Measurements from ENCODE around the gene ZDHHC11B.
A peak's percentile ranks its signal among the peaks of the same experiment; 100 is the strongest.
"Not testable (repeated sequence)": the region's sequence is repeated elsewhere in the genome, so short reads cannot be mapped to it uniquely, and the experiment has no call there.

Gene ZDHHC11B, protein sequence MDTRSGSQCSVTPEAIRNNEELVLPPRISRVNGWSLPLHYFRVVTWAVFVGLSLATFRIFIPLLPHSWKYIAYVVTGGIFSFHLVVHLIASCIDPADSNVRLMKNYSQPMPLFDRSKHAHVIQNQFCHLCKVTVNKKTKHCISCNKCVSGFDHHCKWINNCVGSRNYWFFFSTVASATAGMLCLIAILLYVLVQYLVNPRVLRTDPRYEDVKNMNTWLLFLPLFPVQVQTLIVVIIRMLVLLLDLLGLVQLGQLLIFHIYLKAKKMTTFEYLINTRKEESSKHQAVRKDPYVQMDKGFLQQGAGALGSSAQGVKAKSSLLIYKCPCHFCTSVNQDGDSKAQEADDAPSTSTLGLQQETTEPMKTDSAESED

DNA sequence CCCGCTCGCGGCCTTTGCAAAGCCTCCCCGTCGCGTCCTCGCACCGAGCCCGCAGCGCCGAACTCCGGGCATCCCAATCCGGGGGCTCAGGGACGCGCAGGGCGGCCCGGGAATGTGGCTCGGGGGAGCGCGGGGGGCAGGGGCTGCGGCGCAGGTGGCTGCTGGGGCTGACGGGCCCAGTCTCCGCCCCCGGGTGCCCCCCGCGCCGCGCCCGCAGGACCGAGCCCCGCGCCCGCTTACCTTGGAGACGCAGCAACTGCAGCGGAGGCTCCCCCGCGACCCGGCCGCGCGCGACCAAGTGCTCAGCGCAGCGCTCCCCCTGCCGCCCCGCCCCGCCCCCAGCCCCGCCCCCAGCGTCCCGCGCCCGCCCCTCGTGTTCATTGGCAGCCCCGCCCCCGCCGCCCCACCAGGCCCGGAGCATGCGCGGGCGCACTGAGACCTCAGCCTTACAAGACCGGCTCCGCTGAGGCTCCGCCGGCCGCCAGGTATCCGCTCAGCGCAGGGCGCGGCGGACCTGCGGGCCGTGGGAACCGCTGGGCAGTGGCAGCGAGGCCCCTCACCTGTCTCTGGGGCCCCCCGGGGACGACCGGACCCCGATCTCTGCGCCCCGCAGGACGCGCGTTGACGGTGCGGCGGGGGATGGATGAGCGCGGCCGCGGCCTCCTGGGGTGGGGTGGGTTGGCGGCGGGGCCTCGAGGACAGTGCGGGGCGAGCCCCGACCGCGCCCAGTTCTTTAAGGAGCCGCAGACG lies at the start of gene ZDHHC11B:
Gene ZDHHC11B, minus strand, starts transcription at position 302 of the 750 bp plus-strand sequence. CDS start 17,810 bp downstream, outside the sequence.
- DNase-seq = peak; percentile 77

DNA sequence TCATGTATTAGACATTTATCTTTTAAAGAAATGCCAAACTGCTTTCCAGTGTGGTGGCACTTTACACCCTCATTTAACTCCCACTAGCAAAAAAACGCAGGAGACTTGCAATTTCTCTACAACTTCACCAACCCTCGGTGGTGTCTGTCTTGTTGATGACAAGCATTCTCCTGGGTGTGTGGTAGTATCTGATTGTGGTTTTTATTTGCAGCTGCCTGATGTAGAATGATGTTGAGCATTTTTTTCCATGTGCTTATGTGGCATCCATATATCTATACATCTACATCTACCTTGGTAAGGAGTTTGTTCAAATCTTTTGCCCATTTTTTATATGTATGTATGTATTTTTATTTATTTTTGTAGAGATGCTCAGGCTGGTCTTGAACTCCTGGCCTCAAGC lies 49.5 kb upstream of the ZDHHC11B start:
- not testable (repeated sequence) for DNase-seq

DNA sequence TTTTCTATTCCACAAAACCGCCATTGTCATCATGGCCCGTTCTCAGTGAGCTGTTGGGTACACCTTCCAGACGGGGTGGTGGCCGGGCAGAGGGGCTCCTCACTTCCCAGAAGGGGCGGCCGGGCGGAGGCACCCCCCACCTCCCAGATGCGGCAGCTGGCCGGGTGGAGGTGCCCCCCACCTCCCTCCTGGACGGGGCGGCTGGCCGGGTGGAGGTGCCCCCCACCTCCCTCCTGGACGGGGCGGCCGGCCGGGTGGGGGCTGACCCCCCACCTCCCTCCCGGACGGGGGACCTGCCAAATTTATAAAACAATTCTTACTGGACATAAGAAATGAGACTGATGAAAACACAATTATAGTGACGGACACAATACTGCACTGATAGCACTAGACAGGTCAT lies 43.7 kb upstream of the ZDHHC11B start:
- not testable (repeated sequence) for DNase-seq

DNA sequence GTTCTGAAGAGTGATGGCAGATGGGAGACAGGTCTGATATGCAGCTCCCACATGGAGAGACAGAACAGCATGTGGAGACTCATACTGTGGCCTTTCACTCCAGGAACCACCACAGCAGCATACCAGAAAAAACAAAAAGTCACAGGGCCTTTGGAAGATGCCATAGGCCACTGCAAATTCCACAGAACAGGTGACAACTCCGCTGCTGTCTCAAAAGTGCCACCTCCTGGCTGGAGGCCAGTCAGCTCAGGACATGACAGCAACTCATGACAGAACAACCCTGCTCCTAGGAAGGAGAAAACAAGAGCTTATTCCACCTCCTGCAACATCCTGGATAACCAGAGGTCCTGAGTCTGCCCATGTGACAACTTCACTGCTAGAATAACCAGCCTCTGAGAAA lies 41.0 kb upstream of the ZDHHC11B start:
- not testable (repeated sequence) for DNase-seq

DNA sequence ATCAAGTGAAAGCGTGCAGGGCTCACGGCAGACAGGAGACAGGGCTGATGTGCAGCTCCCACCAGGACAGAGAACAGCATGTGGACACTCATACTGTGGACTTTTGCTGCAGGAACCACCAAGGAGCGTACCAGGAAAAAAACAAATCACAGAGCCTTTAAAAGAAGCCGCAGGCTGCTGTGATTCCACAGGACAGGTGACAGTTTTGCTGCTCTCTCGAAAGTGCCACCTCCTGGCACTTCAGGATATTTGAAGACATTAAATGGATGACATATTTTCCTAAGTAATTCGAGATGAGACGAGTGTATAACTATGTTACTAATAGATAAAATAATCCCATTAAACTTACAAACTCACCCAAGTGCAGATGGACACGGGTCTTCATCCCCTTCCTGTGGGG lies 37.0 kb upstream of the ZDHHC11B start:
- DNase-seq = no peak

DNA sequence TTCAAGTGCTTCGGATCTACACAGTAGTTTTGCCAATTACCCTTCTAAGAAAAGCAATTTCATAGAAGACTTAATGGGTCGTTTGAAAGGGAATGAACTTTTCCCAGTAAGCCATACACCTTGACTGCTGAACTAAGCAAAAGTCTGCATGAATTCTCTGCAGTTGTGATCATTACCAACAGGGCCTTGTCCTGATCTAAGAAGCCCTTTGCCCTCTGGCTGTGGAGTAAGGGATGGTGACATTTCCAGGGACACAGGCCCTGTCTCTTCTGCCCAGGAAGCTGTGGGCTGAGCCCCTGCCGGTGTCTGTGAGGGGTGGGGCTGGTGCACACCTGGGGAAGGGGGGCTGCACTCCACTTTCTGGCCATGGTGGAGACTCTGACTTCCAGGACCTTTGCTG lies 35.7 kb upstream of the ZDHHC11B start:
- no peak for DNase-seq

DNA sequence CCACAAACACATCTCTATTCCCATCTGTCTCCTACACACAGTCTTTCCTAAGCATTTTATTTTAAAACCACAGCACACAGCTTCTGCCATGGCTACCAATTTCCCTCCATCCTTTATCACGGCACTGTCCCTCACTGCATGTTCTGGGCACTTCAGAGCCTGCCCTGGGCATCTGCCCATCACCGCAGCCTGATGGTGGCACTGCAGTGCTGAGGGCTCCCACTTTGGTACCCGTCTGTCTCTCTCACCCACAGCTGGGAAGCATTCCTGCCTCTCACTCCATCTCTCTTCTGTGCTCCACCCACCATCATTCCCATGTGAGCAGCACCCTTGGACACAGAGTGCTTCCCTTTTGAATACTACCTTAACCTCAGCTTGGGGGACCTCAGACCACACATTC lies 34.5 kb upstream of the ZDHHC11B start:
- no peak for DNase-seq

DNA sequence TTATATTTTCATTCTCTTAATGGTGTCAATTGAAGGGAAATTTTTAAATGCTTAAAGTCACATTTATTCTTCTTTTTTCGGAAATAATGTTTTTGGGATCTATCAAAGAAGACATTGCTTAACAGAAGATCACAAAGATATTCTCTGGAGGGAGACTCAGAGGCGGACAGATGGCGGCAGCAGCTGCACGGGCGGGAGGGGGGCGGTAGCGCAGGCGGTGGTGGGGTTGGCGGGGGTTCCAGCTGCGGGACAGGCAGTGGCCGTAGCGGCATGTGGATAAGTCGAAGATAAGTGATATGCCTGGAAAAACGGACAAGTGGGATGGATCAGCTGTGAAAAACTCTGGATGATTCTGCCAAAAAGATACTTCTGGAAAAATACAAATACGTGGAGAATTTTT lies 31.6 kb upstream of the ZDHHC11B start:
- no peak for DNase-seq

DNA sequence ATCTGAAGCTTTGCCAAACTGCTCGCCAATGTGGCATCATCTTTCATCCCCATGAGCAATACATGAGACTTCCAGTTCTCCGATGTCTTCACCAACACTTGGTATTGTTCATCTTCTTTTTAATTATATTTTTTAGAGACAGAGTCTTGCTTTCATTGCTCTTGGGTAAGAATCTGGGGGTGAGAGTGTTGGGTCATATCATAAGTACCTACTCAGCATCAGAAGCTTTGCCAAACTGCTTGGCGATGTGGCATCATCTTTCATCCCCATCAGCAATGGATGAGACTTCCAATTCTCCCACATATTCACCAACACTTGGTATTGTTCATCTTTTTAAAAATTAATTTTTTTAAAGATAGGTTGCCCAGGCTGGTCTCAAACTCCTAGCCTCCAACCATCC lies 30.9 kb upstream of the ZDHHC11B start:
- no peak for DNase-seq

DNA sequence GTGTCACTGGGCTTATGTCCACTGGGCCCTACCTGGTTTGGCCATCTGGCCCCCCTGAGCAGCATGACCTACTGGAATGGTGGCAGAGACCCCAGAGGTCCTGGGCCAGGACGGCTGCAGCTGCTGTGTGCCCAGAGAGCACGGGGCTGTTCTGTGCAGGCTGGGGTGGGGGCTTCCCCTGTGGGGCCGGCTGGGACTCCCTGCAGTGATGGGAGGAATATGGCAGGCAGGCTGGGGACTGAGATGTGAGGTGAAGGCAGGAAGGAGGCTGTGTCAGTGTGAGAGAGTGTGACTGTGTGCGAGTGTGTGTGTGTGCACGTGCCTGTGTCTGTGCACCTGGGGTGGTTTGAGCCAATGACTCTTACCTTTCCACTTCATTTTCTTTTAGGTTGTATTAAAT lies 29.0 kb upstream of the ZDHHC11B start:
- not testable (repeated sequence) for DNase-seq

DNA sequence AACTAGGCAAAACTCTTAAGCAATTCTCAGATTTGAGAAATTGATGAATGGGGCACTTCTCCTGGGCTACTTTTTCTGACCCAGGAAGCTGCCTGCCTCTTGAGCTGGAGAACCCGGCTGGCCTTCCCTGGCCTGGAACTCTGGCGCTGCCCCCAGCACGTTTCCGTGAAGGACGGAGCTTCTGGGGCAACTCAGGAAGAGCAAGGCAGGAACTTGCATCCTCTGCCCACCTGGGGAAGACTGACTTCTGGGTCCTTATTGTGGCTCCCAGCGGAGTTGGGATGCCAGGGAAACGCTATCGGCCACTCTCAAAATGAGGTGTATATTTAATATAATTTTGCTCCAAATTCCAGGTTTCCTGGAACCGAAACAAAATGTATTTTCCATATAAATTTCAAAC lies 26.9 kb upstream of the ZDHHC11B start:
- DNase-seq = not testable (repeated sequence)

DNA sequence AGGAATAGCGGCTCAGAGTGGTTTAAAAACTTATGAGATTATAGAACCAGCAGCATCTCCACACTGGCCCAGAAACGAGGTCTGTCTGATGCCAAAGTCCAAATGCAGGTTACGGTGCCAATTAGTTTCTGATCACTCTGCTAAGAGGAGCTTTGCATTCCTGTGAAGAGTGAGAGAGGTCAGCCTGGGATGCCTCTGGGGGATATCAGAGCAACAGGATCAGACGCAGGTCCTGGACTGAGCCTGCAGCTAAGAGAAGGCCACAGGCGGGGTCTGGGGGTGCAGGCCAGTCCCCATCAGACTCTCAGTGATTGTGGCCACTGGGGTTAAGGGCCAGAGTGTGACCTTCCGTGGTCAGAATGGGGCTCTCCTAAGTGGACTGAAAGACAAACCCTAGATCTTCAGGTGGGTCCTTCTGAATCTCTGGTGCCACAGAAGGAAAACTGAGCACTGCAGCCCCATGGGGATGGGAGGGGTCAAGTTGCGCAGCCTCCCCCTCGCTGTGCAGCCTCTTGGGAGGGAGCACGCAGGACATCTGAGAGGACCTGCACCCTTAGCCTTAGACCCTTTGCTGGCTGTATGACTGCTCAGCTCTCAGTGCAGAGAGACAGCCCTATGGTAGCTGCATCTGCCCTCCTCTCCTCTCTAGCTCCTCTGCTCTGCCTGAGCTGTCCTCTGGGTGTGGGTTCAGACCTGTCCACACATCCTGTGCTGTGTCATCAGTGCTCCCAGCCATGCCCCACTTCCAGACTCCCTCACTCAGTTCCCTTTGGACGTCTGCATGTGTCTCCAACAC lies 23.4 kb upstream of the ZDHHC11B start:
- not testable (repeated sequence) for DNase-seq

DNA sequence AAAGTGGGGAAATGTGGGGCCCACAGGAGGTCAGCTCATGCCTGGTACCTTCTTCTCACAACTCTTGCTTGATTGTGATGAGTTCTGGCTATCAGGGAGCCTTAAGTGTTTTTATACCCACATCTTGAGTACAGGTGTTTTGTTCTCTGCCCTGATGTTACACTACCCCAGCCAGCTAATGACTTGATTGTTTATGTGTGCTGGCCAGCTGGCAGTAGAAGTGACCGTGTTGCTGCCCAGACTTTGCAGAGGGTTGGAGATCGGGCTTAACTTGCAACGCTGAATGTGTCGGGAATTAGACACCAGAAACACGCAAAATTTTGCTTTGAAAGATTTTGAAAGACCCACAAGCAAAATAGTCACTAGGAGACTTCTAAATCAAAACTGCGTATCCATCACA lies 16.9 kb upstream of the ZDHHC11B start:
- no peak for DNase-seq

DNA sequence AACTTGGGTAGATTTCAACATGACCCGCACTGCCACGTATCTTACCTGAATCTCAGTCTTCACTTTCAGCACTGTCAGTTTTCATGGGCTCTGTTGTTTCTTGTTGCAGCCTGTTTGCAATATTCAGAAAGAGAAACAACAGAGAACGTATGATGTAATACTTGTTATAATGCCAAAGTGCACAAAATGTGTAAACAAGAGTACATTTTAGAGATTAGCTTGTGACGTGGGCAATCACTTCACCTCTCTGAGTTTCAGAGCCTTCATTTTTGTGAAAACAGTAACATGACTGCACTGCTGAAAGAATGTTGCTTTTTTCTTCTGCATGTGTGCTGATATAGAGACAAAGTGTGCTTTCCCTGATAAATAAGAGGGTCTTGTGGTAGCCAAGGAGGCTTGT lies 16.5 kb upstream of the ZDHHC11B start:
- not testable (repeated sequence) for DNase-seq

DNA sequence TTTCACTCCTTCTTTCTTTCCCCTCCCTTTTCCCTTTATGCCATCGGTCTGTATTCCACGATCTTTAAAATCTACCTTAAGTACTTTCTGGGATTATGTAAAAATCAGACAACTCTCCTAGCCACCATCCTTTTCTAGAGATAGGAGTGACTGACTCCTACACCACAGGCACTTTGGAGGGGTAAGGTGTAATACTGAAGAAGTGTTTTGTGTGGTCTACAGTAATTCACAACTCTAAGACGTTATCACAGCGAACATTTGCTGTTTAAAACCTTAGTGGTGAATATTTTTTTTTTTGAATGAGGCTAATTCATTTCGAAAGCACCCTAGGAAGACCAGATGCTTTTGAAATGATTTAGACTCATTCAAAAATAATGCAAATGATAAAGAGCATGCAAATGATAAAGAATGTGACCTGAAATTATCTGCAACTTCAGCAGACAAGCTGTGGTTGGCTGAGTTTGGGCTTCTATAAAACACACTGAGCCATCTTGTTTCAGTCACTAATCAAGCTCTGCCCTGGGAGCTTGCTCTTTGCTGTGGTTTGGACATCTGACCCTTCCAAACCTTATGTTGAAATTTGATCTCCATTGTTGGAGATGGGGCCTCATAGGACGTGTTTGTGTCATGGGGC lies 14.1 kb upstream of the ZDHHC11B start:
- not testable (repeated sequence) for DNase-seq

DNA sequence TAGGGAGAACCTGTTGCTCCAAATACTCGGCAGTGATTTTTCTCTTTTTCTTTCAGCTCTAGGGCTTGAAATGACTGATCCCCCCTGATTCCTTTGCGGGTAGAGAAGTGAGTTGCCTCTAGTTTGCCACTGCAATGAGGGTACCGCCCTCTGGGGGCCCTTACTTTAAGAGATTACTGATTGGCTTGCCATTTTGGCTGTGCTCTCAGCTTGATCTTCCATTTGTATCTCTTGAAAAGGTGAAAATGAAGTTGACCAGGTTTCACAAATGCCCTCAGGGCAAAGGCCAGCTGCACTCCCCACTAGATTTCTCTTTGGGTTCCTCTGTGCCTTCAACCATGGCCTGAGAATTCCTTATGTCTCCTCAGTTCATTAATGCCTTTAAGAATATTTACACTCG lies 13.5 kb upstream of the ZDHHC11B start:
- not testable (repeated sequence) for DNase-seq

DNA sequence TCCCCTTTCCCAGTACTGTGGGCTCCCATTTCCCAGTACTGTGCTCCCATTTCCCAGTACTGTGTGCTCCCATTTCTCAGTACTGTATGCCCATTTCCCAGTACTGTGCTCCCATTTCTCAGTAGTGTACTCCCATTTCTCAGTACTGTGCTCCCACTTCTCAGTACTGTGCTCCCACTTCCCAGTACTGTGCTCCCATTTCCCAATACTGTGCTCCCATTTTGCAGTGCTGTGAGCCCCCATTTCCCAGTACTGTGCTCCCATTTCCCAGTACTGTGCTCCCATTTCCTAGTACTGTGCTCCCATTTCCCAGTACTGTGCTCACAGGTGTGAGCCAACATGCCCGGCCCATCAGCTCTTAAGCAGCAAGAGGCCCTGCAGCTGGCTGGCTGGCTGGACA lies 11.3 kb upstream of the ZDHHC11B start:
- DNase-seq = not testable (repeated sequence)

DNA sequence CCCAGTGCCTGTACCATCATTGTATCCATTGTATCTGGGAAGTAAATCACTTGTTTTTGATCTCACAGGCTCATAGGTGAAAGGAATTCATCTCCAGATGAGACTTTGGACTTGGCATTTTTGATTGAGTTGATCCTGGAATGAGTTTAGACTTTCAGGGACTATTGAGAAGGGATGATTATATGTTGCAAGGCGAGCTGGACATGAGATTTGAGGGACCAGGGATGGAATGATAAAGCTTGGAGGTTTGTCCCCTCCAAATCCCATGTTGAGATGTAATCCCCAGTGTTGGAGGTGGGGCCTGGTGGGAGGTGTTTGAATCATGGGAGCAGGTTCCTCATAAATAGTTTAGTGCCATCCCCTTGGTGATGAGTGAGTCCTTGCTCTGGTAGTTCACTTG lies 10.4 kb upstream of the ZDHHC11B start:
- not testable (repeated sequence) for DNase-seq

DNA sequence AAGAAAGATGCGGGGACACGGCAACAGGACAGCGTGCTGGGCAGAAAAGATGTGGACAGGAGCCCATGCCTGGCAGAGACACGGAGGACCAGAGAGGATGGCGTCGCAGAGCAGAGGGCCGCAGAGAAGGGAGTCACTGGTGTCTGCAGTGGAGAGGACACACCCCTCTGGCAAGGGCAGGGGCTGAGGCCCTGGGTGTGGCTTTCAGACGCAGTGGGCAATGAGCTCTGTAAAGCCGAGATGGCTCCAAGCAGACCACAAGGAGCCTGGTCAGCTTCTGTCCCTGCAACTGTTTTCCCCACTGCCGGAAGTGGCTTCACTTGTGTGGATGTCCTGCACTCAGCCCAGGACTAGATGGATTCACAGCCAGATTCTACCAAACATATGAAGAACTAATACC lies 4.2 kb upstream of the ZDHHC11B start:
- DNase-seq = not testable (repeated sequence)

DNA sequence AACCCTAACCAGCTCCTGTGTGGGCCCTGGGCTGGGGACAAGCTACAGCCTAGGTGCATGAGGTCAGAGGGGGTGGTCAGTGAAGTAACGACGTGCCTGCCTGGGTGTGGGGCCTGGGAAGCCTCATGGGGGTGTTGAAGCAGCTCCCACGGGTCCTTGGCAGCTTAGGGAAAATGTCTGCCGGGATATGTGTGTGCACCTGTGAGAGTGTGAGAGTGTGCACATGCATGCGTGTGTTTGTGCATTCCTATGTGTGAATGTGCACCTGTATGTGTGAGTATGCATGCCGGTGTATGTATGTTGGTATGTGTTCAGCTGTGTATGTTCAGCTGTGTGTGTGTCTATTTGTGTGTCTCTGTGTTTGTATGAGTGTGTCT lies 3.3 kb upstream of the ZDHHC11B start:
- DNase-seq = not testable (repeated sequence)

DNA sequence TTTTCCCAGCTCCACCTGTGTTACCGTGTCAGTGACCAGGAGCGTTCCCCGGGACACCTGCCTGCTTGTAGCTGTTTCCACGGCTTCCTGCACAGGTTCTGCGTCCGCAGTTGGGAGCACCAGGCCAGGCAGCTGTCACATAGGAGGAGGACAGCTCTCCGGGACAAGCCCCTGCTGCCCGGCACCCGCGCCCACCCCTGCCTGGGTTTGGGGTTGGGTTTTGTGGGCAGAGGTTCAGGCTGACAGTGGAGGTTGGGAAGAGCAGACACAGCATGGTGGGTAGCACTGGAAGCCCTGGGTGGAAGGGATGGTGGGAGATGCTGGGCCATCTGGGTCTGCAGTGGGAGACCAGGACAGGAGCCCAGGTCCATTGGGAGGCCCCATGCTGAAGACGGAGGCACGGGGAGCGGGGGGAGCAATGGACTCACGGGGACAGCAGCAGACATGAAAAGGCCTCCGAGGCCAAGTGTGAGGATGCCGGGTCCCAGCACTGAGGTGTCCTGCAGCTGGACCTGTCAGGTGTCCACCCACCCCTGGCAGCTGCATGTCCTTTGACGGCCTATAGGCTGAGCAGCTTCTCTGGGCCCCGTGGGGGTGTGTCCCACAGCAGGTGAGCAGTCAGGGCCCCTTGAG lies 2.8 kb upstream of the ZDHHC11B start:
- DNase-seq = not testable (repeated sequence)

DNA sequence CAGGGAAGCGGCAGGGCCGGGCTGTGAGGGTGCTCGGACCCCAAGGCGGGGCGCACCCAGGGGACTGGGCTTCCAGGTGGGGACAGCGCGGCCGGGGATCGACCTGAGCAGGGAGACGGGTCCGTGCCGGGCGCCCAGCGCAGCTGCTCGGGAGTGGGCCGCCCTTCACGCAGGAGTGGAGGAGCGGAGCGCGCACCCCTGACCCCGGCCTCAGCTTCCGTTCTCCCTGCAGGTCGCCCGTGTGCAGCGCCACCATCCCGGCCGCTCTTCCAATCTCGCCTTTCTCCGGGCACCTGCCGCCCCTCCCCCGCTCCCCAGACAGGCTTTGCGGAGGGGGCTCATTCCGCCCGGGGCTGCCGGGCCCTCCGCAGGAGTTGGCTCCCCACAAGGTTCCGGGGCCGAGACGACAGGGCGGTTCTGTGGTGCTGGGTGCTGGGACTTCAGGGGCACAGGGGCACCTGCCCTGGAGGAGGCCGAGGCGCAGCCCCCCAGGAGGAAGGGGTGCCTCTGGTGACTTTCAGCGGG lies 714 bp upstream of the ZDHHC11B start:
- not testable (repeated sequence) for DNase-seq

All from activated CD4-positive, CD25-positive, alpha-beta regulatory T cell treated with anti-CD3 and anti-CD28 coated beads, Interleukin-2, amount 50 U/mL, for 72 hours (primary cell).